ENCODE data around the gene ABCG5.

Gene ABCG5

GRCh38 chr2:43803113-43803512 lies 35.5 kb downstream of the ABCG5 start:
- no peak for DNase-seq

- DNase-seq: no peak
These were observed 36.5 kb downstream of the ABCG5 start for GRCh38 chr2:43802135-43802534.

GRCh38 chr2:43800894-43801293 lies 37.7 kb downstream of the ABCG5 start:
- DNase-seq: no peak

GRCh38 chr2:43798300-43798699 lies 40.3 kb downstream of the ABCG5 start:
- DNase-seq: no peak

- DNase-seq: no peak
These were observed 42.4 kb downstream of the ABCG5 start for GRCh38 chr2:43796206-43796605.

- no peak for DNase-seq
These were observed 43.7 kb downstream of the ABCG5 start for GRCh38 chr2:43794956-43795355.

GRCh38 chr2:43792653-43793052 lies 46.0 kb downstream of the ABCG5 start:
- no peak for DNase-seq

GRCh38 chr2:43791035-43791765 lies 47.4 kb downstream of the ABCG5 start:
- DNase-seq: no peak

GRCh38 chr2:43790147-43790546 lies 48.5 kb downstream of the ABCG5 start:
- DNase-seq: no peak

GRCh38 chr2:43788646-43789045 lies 50.0 kb downstream of the ABCG5 start:
- DNase-seq: no peak

- no peak for DNase-seq
These were observed 50.7 kb downstream of the ABCG5 start for GRCh38 chr2:43787895-43788294.

GRCh38 chr2:43778233-43778632 lies 60.4 kb downstream of the ABCG5 start:
- DNase-seq: no peak

GRCh38 chr2:43777306-43777926 lies 61.2 kb downstream of the ABCG5 start:
- DNase-seq: no peak

GRCh38 chr2:43776324-43776723 lies 62.3 kb downstream of the ABCG5 start:
- DNase-seq: no peak

GRCh38 chr2:43774617-43775016 lies 64.0 kb downstream of the ABCG5 start:
- no peak for DNase-seq

- peak; percentile 93 to 94 for DNase-seq
These were observed 64.6 kb downstream of the ABCG5 start, which contains the start of gene DYNC2LI1 for GRCh38 chr2:43773876-43774613. DYNC2LI1 (plus strand) TSS chr2:43774039; CDS start chr2:43774139, 100 bp downstream.

GRCh38 chr2:43766006-43766405 lies 72.6 kb downstream of the ABCG5 start:
- DNase-seq: no peak

- no peak for DNase-seq
These were observed 74.4 kb downstream of the ABCG5 start for GRCh38 chr2:43764086-43764705.

GRCh38 chr2:43763091-43763490 lies 75.5 kb downstream of the ABCG5 start:
- no peak for DNase-seq

Data from SHP77 (cell line).